Stimulated activated naive CD8-positive, alpha-beta T cell treated with anti-CD3 and anti-CD28 coated beads, Interleukin-15, Interleukin-2, amounts not matched to agents 100 ng/mL and 50 ng/mL, for 24 hours (primary cell): ENCODE results near the gene DMRTB1.

Source experiments
- H3K27ac Mint-ChIP-seq: one replicate; pipeline ENCODE4 v1.8.0; 2021; ENCODE audit warnings: mild to moderate bottlenecking, mixed read lengths
- H3K27me3 Mint-ChIP-seq: one replicate; pipeline ENCODE4 v1.8.0; 2021; ENCODE audit warnings: mixed read lengths
- H3K36me3 Mint-ChIP-seq: one replicate; pipeline ENCODE4 v1.8.0; 2021; ENCODE audit warnings: low read depth, mixed read lengths
- H3K4me1 Mint-ChIP-seq: one replicate; pipeline ENCODE4 v1.8.0; 2021; ENCODE audit warnings: low read depth, mixed read lengths
- H3K4me3 Mint-ChIP-seq: one replicate; pipeline ENCODE4 v1.8.0; 2021; ENCODE audit warnings: mild to moderate bottlenecking, mixed read lengths
- H3K9me3 Mint-ChIP-seq: one replicate; pipeline ENCODE4 v1.8.0; 2021; ENCODE audit warnings: mixed read lengths

DMRTB1 gene

DNA sequence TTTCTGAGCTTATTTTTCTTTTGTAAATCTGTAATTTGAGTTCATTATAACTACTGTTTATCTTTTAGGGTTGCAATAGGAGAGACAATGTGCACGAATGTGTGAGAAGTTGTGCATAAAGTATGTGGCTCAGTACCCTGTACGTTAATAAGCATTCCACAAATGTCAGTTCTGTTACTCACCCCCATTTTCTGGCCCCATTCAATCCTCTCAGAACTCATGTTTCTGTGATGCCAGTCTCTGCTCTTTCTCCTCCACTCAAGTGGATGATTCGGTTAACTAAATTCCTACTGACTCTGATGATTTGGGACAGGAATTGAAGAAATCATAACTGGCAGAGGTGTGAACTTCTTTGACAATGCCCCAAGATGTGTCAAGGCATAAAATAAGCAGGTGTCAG, 10.2 kb upstream of the DMRTB1 start:
- no peak overlapping the region for H3K27ac Mint-ChIP-seq
- H3K4me3 Mint-ChIP-seq: no peak overlapping the region
- no peaks in the 10 kb centered on the region for H3K27me3 Mint-ChIP-seq

DNA sequence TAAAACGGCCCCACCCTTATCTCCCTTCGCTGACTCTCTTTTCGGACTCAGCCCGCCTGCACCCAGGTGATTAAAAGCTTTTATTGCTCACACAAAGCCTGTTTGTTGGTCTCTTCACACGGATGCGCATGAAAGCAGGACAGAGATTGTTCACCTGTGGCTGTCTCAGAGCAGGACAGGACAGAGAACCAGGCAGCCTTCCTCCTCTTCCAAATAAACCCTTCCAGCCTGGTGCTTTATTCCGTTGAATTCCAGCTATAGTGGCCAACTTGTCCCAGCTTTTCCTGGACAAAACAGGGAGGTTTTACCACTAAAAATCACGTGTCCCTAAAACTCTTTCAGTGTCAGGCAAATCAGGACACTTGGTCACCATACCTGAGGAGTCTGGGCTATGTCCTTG, 9.5 kb upstream of the DMRTB1 start:
- no peaks in the 10 kb centered on the region for H3K9me3 Mint-ChIP-seq
- no peak overlapping the region for H3K4me3 Mint-ChIP-seq
- H3K27me3 Mint-ChIP-seq: no peaks in the 10 kb centered on the region
- H3K27ac Mint-ChIP-seq: no peak overlapping the region
- no peaks in the 10 kb centered on the region for H3K36me3 Mint-ChIP-seq
- no peaks in the 10 kb centered on the region for H3K4me1 Mint-ChIP-seq

More for the DNA sequence above, 10.2 kb upstream of the DMRTB1 start:
- no peaks in the 10 kb centered on the region for H3K9me3 Mint-ChIP-seq
- H3K4me1 Mint-ChIP-seq: no peaks in the 10 kb centered on the region
- no peaks in the 10 kb centered on the region for H3K36me3 Mint-ChIP-seq

DNA sequence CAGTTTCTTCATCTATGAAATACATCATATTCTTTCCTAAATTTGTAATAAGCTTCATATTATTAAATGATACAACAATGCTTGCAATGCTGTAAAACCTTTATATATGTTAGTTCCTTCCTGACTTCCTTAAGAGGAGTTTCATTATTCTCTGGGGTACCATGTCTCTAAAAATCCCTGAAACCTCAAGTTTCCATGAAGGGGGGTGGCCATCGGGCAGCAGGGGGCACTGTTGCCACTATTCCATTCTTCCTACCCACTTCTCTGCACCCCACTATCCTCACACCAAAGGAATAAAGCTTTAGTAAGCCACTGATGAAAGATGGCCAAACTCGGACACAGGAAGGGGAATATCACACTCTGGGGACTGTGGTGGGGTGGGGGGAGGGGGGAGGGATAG, 9.0 kb upstream of the DMRTB1 start:
- Mint-ChIP-seq H3K27me3 (no peaks in the 10 kb centered on the region), H3K9me3 (no peaks in the 10 kb centered on the region), H3K27ac (no peak overlapping the region), H3K36me3 (no peaks in the 10 kb centered on the region), H3K4me3 (no peak overlapping the region), H3K4me1 (no peaks in the 10 kb centered on the region)

DNA sequence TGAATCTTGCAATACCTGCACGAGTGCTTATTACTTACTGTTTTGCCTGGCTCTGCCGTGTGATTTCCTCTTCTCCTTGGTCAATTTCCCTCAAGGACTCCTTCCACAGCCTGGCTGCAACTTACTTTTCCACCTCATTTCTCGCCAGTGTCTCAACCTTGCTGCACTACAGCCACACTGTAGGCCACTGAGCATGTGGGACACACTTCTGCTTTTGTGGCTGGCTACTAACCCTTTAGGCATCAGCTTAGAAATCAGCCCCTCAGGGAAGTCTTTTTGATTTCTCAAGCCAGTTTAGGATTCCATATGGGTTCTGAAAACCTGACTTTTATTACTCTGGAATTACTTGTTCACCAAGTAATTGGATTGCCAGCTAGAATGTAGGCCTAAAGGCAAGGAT, 5.2 kb upstream of the DMRTB1 start:
- no peak overlapping the region for H3K4me3 Mint-ChIP-seq
- peaks cover 3% of the 10 kb centered on the region for H3K27me3 Mint-ChIP-seq
- no peak overlapping the region for H3K27ac Mint-ChIP-seq
- no peaks in the 10 kb centered on the region for H3K9me3 Mint-ChIP-seq
- H3K36me3 Mint-ChIP-seq: no peaks in the 10 kb centered on the region
- no peaks in the 10 kb centered on the region for H3K4me1 Mint-ChIP-seq

DNA sequence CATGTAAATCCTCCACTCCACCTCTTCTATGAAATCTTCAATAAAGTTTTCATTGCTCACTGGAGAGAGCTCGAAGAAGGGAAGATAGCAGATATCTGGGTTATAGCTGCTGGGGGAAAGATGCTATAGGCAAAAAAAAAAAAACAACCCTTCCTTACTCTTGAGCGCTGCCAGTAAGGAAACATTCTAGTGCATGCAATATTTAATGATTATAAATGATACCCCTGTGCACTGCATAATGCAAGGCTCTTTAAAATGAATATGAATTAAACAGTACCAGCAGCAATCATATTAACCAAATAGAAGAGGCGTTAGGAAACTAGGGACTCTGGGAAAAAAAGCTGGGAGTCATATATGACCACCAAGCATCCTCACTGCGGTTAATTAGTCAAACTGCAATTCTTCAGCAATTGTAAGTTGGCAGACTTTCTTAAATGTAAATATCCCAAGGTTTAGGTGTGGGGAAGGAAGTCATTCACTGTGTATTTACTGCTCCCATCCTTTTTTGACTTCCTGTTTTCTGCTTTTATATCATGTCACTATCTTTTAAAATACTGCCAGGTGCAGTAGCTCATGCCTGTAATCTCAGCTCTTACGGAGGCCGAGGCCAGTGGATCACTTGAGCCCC, 3.7 kb upstream of the DMRTB1 start:
- Mint-ChIP-seq H3K27ac (no peak overlapping the region), H3K9me3 (no peaks in the 10 kb centered on the region), H3K27me3 (peaks cover 3% of the 10 kb centered on the region), H3K36me3 (no peaks in the 10 kb centered on the region), H3K4me1 (no peaks in the 10 kb centered on the region), H3K4me3 (no peak overlapping the region)

DNA sequence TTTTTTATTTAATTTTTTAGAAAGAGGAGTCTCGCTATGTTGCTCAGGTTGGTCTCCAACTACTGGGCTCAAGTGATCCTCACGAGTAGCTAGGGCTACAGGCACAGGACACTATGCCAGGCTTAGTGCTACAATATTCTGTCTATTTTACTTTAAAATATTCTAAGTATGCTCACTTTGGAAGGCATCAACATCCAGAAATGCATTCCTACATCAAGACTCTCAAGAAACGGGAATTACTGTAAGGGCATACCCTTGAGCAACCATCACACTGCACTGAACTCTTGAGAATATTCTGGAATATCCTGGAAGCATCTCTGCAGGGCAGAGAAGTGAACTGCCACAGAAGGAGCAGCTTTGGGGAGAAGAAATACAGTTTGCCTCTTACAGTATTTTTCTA, 565 bp upstream of the DMRTB1 start:
- Mint-ChIP-seq H3K4me3 (no peak overlapping the region), H3K27me3 (peaks cover 3% of the 10 kb centered on the region), H3K36me3 (no peaks in the 10 kb centered on the region), H3K4me1 (no peaks in the 10 kb centered on the region), H3K27ac (no peak overlapping the region), H3K9me3 (no peaks in the 10 kb centered on the region)

DNA sequence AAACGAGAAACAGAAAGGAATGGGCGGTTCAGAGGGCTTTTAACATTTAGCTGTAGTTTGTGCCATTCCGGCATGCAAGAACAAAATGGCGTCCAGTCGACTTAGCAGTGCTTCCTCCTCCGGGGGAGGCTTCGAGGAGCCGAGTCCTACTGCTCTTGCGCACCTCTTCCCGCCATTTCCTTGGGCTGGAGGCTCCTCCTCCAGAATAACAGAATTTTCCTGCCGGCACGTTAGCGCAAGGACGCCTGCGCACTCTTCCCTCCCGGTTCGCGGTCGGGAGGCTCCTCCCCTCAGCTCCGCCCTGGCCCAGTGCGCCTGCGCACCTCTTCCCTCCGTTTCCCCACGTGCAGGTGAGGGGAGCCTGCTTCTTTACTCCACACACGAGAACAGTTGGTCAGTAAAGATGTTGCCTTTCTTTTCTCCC, 1.0 kb downstream of the DMRTB1 start:
- no peaks in the 10 kb centered on the region for H3K4me1 Mint-ChIP-seq

DNA sequence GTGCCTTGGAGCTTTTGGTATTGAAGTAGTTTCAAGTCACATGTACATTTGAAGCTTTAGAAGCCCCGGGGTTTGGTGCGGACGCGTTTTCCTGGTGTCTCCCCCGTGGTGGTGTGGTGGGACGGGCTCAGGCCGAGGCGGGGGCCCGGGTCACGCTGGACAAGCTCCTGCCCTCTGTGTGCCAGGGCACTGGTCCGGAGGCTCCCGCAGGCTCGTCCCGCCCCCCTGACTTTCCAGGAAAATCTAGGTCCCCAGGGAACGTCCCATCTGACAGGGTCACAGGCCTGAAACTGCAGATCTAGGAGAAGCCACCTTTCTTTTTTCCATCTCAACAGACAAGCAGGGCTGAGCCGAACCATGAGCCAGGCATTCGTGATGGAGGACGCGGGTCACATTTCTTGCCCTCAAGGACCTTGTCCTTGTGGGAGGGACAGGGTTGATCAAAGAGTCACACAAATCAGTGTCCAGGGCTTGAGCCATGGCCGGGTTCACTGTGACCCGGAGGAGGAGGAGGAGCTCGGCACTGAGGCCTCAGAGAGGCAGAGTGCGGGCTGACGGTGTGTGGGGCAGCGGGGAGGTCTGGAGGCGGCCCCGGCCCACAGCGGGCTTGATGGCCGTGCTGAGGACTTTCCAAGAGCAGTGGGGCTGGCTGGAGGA, 1.6 kb downstream of the DMRTB1 start:
- peaks cover 3% of the 10 kb centered on the region for H3K27me3 Mint-ChIP-seq
- no peaks in the 10 kb centered on the region for H3K4me1 Mint-ChIP-seq
- H3K36me3 Mint-ChIP-seq: no peaks in the 10 kb centered on the region
- no peaks in the 10 kb centered on the region for H3K9me3 Mint-ChIP-seq
- no peak overlapping the region for H3K27ac Mint-ChIP-seq
- no peak overlapping the region for H3K4me3 Mint-ChIP-seq

More for the DNA sequence above, 1.0 kb downstream of the DMRTB1 start:
- Mint-ChIP-seq H3K4me3 (no peak overlapping the region), H3K9me3 (no peaks in the 10 kb centered on the region), H3K27me3 (peaks cover 3% of the 10 kb centered on the region), H3K36me3 (no peaks in the 10 kb centered on the region), H3K27ac (no peak overlapping the region)

DNA sequence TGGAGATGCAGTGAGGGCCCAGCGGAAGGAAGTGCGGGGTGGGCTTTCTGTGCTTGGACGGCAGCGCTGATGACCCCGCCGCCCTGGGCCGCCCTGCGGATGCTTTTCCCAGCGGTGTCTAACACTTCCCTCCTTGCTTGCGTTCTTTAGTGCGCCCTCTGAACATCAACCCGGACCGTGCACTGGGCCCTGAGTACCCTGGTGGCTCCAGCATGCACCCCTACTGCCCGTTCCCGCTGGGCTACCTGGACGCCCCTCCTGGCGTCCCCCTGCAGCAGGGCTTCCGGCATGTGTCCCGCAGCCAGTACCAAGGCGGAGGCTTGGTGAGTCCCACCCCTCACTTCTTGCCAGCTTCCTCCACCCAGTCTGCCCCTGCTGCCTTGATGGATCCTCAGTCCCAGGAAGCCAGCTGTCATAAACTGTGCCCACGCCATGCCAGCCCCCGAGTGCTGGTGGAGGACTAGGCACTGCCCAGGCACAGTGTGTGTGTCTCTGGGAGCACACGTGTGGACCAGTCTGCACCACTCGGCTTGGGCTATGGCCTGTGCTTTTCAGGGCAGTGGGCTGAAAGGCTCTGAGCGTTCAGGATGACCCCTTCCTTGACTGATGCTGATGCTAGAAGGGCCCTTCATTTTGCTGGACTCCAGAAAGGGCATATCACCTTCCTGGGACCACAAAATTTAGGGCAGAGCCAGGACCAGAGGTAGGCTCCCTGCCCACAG, 2.3 kb downstream of the DMRTB1 start:
- Mint-ChIP-seq H3K36me3 (no peaks in the 10 kb centered on the region), H3K27ac (no peak overlapping the region), H3K9me3 (no peaks in the 10 kb centered on the region), H3K27me3 (peaks cover 3% of the 10 kb centered on the region), H3K4me1 (no peaks in the 10 kb centered on the region), H3K4me3 (no peak overlapping the region)

DNA sequence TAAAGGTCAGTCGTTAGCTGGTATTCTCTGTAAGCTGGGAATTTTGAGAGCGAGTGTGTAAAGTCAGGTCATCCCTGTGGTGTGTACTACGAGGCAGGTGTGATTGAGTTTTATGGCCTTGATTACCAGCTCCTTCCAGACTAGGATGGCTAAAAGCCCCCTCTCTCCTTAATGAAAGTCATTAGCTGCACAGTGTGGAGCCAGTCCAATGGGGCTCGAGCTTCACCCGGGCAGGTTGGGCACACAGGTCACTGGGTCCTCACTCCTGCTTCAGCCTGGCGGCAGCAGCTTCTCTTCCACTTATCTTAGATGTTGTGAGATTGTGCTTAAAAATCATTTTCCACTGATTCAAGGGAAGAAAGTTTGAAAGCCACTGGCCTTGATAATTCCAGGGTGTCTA, 3.0 kb downstream of the DMRTB1 start:
- Mint-ChIP-seq H3K36me3 (no peaks in the 10 kb centered on the region), H3K27me3 (no peaks in the 10 kb centered on the region), H3K27ac (no peak overlapping the region), H3K9me3 (no peaks in the 10 kb centered on the region), H3K4me1 (no peaks in the 10 kb centered on the region), H3K4me3 (no peak overlapping the region)

DNA sequence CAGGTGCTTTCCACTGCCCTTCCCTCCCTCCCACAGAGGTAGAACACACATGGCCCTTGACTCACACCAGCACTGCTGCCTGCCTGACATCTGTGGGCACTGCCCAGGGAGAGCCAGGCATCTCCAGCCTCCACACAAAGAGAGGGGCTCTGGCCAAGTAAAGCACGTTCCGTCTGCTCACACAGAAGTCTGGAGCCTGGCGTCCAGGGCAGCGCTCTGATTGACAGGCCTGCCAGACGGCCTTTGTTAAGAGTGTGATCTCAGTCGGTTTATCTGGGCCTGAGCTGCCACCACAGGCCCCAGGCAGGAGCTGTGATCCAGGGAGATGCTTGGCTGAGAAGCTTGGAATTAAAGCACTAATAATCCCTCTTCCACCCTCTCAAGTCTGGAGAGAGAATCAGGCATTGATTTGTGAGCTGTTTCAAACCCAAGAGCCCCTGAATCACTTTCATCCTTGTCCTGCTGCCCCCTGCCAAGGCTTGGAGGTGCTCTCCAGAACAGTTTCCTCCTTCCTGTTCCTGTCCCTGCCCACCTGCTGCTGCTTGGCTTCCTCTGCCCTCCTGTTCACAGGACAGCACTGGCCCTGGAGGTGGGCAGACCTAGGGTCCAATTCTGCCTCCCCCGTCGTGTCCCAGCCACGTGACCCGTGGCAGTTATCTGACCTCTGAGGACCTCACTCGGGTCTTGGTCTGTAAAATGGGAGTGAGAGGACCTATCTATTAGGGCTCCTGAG, 3.7 kb downstream of the DMRTB1 start:
- no peaks in the 10 kb centered on the region for H3K9me3 Mint-ChIP-seq
- no peak overlapping the region for H3K27ac Mint-ChIP-seq
- H3K27me3 Mint-ChIP-seq: no peaks in the 10 kb centered on the region
- H3K4me1 Mint-ChIP-seq: no peaks in the 10 kb centered on the region
- no peaks in the 10 kb centered on the region for H3K36me3 Mint-ChIP-seq
- no peak overlapping the region for H3K4me3 Mint-ChIP-seq

DNA sequence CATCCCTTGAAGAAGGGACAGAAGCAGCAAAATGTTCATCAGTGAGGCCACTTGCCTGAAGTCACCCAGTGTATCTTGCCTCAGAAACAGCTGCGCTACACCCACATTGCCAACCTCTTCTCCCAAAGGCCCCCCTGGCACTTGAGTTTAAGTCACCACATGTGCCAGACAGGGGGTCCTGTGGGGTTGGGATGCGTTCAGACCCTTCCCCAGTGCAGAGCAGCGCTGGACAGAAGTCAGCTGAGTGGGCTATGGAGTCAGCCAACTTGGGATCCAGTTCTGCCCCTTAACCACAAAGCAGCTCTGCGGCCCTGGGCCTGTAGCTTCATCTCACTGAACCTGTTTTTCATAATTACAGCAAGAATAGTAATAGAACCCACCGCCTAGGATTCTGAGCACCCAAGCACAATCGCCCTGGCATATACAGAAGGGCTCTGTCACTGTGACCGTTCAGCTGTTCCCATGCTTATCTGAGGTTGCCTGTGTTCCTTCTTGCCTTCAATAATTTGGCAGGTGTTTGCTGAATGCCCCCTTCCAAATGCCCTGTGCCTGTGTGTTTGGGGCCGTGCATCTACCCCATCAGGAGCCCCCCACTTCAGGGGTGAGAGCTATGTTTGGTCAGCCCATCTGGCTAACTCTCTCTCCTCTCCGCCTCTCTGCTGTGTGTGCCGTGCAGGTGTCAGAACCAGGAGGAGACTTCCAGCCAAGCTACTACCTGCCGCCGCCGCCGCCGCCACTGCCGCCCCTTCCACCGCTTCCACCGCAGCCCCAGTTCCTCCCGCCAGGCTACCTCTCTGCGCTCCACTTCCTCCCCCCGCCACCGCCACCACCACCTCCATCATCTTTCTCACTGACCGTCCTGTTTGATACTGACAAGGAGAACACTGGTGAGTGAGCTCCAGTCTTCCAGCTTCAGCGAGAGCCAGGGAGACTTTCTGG, 5.0 kb downstream of the DMRTB1 start:
- Mint-ChIP-seq H3K4me3 (no peak overlapping the region), H3K27me3 (no peaks in the 10 kb centered on the region), H3K9me3 (no peaks in the 10 kb centered on the region), H3K27ac (no peak overlapping the region), H3K36me3 (no peaks in the 10 kb centered on the region), H3K4me1 (no peaks in the 10 kb centered on the region)

DNA sequence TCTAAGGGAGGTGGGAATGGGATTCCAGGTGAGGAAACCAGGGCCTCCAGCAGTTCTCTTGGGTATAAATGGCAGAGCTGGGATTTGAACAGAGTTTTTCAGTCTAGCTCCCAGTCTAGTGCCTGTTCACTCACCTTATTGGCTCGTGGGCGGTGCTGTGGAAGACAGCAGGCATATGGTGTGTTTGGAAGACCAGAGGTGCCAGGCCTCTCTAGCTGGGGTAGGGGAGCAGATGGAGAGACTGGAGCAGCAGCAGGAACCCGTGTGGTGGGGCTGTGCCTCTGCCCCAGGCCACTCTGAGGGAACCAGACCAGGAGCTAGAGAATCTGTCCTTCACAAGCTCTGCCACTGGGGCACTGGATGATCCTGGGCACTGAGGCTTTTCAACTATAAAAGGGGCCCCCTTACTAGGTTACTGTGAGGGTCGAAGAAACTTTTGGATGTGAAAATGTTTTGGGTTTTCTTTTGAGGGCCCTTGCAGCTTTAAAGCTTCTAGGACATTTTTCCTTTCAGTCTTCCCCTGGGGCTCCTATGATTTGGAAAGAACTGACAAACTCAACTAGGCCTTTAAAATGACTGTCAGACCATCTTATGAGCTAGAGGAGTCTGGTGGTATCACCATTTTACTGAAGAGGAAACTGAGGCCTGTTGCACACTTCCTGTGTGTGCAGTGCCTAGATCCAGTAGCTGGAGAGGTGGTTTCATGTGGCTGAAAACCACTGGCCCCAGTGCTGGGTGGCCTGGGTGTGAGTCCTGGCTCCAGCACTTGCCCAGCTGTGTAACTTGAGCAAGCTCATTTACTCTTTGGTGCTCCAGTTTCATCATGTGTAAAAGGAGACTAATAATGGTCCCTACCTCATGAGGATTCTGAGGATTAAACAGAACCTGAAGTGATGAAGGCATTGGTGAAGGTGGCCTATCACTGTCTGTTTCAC, 6.1 kb downstream of the DMRTB1 start:
- no peaks in the 10 kb centered on the region for H3K27me3 Mint-ChIP-seq
- no peaks in the 10 kb centered on the region for H3K36me3 Mint-ChIP-seq
- no peaks in the 10 kb centered on the region for H3K4me1 Mint-ChIP-seq
- H3K27ac Mint-ChIP-seq: no peak overlapping the region
- no peaks in the 10 kb centered on the region for H3K9me3 Mint-ChIP-seq
- no peak overlapping the region for H3K4me3 Mint-ChIP-seq
